Activated CD4-positive, alpha-beta T cell treated with anti-CD3 and anti-CD28 coated beads, Interleukin-2, amount 50 U/mL, for 4 hours (primary cell): Measurements from ENCODE around the gene HDAC4.

Source experiments
- DNase-seq, 2 experiments: peaks; one replicate each; pipeline ENCODE4 v3.0.0-alpha.2; 2020

The HDAC4 gene

DNA sequence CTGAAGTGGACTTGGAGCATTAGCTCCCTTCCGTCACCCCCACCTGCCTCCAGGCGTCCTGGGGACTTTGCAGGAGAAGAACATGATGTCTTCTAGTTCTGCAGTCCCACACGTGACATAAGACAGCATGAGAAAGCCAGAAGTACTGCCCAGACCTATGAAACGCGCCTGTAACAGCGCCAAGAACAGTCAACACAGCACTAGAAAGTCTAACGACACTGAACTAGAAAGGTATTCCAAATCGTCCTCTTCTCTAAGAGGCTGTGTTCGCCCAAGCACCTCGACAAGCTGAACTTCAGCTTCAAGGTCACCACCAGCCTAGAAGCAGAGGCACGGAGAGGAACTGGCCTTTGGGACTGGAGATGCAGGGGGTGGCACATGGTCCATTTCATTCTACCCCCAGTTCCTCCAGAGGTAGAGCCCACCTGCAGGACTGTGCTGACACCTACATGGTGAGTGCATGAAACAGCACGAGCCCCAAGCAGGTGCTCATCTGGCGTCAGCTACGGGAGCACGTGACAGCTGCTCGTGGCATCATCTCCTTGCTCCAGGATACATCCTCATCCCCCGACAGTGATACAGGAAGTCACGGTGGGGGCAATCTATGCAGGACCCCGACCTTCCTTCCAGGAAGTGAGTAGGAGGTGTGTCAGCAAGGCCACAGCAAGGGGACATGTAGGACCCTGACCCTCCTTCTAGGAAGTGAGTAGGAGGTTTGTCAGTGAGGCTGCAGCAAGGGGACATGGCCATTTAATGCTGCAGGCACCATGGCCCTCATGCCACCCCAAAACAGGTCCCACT lies 3.7 kb downstream of the HDAC4 start:
- DNase-seq = peak; percentile 27 to 31

DNA sequence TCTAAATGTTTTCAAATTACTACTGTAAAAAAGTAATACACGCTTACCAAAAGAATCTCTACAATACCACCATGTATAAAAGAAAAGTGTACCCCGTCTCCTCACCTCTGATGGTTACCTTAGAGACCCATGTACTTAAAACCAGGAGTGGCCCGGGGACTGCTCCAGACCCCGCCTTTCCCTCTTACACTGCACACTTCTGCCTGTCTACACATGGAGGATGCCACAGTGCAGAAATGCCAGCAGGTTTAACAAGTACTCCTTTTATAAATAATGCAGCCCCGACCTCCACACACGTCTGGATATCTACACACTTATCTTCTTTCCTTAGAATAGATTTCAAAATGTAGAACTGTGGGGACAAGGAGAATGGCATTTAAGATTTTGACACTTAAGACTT lies 5.3 kb downstream of the HDAC4 start:
- no peak for DNase-seq

DNA sequence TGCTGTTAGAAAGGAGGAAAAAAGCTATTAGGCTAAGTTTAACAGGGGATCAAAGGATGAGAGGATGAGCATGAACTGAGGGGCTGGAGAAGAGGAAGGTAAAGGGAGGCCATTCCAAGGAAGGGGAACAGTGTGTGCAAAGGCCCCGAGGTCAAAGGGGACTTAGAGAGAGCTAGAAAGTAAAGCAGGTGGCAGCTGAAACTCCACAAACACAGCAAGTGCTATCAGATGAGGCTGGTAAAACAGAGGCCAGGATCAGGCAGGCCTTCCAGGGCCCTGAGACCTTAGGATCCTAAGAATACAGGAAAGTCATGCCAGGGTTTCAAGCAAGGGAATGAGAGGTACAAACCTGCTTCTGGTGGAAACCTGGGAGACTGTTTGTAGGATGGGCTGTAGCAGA lies 5.8 kb downstream of the HDAC4 start:
- DNase-seq = no peak

DNA sequence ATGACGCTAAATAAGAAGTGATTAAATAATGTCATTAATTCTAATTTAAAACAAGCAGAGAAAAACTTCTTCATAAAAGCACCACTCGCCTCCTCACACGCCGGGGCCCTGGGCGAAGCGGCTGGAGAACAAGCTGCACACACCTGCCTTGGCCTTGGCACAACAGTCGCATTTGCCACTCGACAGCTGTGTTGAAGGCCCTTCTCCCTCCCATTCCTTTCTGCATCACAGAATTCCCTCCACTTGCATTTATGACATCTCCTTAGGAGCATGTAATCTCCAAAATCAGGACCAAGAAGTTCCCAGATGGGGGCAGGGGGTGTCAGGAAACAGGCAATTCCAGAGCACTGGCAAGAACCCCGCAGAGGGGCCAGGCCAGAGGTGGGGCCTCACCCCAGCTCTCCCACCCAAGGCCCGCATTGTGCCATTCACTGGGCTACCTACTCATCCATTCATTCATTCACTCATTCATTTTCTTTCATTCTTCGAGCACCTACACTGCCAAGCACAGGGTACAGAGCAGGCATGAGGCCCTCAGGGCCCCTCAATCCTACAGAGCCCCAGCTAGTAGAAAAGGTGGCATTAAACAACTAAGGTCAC lies 6.4 kb downstream of the HDAC4 start:
- no peak for DNase-seq

DNA sequence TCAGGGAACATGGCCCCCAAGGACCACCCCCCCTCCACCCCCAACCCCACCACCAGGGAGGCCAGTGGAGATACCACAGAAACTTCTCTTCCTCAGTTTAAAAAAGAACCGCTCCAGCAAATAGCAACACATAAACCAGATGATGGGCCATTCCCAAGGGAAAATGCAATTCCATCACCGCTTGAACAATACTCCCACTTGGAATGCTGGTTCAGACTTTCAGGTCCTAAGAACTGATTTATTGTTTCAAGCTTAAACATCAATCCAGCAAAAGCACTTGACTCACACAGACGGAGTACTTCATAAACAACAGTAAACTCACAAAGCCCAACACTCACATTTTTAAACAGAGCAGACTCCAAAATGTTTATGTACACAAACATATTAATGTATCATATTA lies 6.9 kb downstream of the HDAC4 start:
- no peak for DNase-seq

DNA sequence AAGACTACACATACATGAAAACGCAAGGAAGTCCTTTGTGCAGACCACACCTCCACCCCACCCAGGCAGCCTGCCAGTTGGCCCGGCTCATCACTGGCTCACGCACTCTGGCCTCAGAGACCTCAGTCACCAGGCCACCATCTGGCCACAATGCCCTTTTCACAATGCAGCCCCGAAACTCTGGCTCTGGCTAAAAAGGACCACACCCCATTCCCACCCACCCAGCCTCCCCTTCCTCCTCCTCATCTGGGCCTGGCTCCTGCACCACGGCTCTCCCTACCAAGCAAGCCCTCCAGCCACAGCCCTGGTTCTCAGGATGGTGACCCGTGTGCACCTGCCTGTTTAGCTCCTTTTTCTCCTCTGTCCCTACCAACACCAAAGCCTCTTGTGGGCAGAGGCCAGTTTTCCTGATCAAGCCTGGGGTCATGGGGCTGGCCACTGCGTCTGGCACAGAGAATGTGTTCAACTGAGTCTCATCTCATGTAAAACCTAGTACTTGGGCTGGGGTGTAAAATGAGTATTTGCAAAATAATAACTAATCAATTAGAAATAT lies 7.4 kb downstream of the HDAC4 start:
- DNase-seq = no peak

DNA sequence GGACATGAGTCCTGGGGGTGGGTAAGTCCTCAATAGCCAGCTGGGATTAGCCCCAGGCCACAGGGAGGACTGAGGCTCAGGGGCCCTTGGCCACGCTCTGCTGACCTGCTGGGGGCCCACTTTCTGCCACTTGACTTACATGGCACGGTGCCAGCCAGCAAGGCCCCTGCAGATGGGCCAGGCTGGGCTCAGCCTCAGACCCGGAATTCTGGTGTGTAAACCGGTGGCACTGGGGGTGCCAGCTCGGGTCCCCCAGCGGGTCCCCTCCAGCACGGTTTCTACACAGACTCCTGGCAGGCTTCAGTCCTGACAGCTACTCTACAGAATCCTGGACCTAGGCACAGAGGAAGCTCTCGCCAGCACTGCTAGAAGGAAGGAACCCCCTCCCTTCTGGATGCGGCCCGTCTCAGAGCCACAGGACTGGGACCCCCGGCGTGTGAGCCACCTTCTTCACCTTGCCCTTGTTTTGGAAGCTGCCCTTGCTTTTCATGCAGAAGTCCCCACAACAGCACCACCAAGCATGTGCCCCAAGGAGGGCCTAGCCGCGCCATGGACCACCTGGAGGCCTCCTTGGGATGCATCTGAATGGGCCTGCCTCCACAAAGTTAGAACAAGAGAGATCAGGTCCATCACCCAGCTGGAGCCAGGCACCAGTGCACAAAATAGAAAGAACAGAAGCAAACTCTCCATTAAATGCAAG lies 8.0 kb downstream of the HDAC4 start:
- no peak for DNase-seq

DNA sequence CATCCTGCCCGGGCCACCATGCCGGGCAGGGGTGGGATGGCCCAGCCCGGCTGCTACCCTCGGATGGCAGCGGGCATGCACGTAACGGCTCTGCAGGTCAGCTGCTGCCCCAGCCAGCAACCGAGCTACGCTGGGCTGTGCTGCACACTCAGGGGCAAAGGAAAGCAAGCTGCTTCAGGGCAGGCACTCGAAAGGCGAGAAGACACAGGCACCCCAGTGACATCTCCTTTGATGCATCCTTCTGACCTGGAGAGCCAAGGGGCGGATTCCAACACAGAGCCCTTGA lies 8.8 kb downstream of the HDAC4 start:
- DNase-seq = no peak

DNA sequence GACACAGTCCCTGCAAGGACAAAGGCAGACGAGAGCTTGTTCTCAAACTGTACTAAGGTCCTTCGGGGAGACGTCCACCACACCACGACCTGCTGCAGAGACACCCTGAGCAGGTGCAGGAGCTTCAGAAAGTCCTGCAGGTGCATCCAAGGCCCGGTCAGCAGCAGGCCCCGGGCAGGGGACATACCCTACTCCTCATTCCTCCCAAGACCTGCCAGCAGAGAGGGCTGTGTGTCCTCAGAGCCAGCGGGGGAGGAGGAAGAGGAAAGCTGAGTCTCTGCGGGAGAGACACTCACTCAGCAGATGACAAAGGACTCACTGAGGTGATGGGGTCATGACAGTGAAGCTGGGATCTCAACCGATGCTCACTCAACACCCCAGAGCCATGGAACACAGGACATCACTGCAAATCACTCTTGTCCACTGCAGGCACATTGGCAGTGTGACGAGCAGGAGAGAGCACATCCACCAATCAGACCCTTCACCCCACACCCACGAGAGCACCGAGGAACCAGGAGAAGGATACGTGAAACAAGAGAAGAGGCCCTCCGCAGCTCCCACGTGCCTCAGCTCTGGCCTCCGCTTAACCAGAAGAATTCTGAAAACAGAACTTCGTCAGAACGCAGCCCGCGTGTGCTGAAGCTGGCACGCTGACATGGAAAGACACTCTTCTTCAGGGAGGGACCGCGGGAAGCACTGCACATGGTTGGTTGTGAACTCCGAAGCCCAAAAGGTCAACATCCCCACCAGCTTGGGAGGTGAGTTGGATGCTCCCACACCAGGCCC lies 9.3 kb downstream of the HDAC4 start:
- no peak for DNase-seq

DNA sequence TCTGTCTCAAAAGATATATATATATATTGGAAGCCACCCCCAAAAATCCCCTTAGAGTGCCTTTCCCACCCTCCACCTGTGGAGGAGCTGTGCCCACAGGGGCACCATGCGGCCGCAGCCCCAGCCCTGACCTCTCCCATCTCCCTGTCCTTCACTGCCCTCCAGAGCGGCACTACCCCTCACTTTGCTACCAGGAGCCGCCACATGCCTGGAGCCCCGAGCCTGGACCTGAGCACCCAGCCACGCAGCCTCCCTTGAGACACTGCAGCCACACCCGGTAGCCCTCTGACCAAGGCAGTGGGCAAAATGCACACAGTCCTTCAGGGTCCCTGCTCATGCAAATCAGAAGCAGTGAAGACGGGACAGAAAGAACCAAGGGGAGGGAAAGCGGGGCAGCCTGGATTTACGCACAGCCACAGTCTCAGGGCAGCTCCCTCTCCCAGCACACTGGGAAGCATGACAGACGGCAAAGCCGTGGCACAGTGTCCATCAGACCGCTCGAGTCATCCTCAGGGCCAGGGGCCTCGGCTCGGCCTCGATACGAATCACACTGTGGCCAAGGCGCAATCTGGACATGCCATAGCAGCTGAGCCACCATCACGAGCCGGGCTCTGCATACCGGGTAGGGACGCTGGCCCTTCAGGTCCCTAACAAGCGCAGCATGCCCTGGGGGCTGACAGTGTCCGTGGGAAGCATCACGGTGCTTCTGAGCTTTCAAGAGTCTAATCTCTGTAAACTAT lies 10.1 kb downstream of the HDAC4 start:
- DNase-seq = no peak

DNA sequence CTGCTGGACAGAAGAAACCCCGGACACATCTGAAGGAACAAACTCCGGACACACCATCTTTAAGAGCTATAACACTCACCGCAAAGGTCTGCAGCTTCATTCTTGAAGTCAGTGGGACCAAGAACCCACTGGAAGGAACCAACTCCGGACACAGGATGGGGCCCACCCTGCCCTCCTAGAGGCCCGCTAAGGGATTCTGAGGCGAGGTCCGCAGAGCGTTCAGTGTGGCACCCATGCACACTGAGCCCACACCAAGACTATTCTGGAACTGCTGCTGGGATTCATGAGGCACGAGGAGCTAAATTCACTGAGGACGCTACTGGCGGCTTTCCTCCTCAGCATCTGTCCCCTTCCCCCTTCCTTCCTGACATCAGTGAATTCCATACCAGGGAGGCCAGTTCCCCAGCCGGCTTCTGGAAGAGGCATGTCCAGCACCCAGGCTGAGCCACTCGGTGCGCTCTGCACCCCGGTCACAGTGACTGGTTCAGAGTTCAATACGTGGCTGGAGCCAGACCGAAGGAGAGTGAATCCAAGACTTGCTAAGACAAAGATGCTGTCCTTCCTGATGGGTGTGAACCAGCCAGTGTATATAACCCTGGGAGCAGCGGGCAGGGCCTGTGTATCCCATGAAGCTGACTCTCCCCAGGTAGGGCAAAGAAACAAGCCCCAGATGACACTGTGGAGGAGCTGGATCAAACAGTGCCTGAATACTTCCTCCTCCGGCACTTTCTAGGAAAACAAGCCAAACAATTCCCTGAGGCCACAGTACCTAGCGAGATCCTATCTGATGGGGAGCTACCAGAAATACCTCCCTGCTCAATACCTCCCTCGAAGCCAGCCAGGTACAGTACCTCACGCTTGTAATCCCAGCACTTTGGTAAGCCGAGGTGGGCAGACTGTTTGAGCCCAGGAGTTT lies 11.1 kb downstream of the HDAC4 start:
- no peak for DNase-seq

DNA sequence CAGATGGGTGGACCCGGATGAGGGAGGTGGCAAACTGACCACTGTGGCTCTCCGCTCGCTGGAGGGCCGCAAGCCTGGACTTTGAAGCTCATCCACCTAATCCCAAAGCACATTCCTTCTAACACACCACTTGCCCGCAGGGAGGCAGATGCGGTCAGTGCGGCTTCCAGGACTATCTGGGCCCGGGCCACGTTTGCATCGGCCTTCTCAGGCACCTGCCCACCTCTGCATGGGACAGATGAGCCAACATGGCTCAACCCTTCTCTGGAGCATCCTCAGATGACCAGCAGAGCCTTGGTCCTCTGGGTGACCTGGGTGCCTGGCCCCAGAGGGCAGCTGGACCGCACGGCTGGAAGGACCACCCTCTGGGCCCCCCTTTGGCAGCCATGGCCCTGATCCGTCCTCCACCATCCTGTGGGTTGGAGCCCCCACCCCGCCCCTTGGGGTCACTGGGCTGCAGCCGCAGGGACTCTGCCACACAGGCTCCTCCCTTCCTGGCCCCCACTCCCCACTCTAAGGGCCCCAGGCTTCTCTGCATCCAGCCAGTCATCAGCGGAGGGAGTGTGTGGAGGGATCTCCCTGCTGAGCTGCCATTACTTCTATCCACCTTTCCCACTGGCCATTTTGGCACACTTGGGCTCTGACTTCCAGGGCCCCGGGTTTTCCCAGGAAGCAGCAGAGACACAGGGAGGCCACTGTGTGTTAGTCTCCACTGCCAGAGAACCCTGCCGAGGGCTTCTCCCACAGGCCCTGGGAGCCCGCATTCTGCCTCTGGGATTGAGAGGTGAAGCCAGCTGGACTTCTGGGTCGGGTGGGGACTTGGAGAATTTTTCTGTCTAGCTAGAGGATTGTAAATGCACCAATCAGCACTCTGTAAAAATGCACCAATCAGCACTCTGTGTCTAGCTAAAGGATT lies 12.3 kb downstream of the HDAC4 start:
- no peak for DNase-seq

DNA sequence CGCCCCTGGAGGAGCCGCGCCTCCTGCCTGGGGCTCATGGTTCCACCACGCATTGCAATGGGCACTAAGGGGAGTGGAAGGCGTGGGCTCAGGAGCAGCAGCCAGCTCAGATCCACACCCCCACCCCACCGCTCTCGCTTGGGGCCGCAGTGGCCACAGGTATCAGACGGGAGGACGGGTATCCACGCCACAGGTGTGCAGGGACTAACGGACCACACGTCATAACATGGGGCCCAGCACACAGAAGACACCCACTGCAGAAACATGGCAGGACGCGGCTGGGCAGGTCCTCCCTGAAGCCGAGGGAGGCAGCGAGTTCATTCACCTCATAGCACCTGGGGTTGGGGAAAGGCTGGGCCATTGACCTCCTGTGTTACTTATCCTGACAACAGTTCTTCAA lies 13.0 kb downstream of the HDAC4 start:
- DNase-seq = no peak

DNA sequence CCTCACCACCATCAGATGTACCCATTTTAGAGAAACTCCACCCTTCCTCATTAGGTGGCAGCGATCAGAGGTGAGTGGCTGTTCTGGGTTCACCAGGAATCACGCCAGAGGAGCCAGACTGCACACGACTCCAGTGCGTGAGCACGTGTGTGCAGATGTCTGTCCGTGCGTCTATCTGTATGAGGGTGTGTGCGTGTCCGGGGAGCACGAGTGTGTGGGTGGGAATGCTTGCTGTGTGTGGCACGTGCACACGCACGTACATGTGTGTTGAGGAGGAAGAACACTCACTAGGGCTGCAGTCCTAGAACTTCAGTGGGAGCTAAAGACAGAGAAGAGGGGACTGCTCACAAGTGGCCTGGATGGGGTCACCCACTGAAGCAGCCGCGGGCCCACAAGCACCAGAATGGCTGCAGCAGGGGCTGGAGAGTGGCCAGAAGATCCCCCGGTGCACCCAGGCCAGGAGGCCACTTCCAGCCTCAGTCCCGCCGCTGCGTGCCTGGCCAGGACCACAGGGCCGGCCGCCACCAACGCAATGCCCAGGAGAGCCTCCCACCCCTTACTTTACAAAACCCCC lies 13.9 kb downstream of the HDAC4 start:
- no peak for DNase-seq

DNA sequence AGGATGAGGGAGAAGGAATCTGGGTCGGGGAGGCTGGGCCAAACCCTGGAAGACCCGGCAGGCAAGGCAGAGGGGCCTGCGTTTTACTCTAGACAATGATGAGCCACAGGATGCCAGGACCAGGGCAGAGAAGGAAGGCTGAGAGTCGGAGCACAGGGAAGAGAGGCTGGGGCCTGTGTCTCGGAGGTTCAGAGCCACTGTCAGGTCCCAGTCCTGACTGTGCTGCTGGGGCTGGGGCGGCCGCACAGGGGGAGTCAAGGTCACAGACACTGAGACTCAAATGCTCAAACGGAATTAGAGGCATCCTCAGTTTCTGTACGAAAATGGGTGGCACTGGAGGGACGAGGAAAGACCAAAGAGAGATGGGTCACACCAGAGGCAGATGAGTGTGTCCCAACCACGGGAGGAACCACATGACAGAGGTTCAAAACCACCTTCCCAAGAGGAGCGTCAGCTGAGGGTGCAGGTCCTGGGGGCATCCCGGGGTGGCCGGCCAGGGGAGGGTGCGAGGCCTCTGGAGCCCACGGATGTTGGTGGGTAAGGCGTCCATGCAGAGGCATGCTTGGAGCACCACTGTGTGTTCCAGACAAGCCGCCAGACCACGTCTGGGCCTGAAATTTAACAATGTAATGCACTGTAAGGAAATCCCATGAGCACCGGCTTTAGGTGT lies 14.7 kb downstream of the HDAC4 start:
- DNase-seq = no peak

DNA sequence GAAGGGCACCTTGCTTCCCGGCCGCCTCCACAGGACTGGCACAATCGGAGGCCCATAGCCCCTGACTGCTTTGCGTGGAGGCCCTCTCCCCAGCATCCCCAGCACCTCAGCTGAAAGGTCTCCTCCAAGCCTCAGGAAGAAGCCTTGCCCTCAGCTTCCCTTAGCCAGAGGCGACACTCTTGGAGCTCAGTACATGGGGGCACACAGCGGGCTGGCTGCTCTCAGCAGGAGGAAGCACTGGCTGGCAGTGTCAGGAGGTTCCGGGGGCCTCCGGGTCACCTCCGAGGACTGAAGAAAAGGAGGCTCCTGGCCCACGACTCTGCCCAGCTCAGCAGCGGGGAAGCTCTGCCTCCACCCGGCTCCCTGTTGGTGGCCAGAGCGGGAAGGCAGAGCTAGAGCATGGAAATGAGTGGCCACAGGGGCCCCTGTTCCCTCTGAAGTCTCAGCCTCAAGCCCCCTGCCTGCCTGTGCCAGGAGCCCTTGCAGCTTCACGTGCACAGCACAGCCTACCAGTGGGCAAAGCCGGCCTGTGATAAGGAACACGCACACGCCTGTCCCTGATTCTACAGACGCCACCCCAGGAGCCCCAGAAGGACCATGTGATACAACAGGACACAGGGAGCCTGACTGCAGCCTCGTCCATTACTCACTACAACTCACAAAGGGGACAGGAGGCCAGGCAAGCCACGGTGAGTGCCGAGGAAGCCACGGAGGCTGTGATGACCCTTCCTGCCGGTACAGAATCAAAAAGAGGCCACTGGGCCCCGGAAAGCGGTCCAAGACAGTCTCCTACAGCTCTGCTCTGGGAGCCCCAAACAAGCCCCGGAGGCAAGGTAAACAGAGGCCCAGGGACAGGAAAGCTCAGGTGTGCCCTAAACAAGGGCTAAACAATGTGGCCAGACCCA lies 15.5 kb downstream of the HDAC4 start:
- no peak for DNase-seq

DNA sequence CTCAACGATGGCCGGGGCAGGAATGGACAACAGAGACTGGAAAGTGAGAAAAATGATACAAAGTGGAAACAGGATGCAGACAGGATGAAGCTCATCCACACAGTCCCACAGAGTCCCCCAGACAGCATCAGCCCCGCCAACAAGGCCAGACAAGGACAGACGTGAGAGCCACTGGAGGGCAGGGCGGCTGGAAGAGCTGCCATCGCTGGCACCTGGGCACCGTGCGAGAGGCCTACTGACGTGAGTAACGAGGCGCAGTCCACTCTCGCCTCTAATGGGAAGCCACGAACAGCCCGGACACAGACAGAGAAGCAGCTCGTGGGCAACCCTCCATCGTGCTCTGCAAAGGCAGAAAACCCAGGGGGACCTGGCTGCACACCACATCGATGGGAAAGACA lies 17.1 kb downstream of the HDAC4 start:
- no peak for DNase-seq

DNA sequence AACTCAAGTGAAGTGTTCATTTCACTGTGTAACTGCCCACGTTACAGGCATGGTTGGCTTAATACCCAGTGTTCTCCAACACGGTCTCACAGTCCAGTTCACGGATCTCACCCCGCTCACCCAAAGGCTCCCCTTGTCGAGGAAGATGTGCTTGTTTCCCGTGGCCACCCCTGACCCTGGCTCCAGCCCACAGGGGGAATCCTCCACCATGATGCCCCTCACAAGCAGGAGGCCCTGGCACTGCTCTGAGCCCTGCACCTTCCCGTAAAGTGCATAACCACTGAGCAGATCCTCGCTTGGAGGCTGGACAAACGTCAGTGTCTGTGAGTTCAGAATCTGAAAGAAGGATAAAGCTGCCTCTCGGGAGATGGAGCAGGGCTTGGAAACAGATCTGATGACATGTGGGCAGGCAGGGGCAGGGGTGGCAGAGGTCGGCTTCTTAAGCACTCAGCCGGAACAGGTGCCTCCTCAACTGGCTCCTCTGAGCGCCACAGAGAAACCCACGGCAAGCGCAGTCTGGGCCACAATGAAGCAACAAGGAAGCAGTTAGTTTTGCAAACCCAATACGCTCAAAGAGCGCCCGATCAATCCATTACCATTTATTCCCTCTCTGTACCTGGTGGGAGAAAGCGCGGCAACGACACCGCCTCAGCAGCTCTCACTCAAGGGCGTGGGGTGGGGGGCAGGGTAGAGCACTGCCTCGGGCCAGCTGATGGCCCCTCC lies 17.6 kb downstream of the HDAC4 start:
- DNase-seq = no peak
